Measurements from ENCODE around the gene BTNL9. TPM values are rescaled to one million over a fixed set of nuclear protein-coding genes. Genes with fewer than 3 reads are reported as not detected.

BTNL9 gene
- total RNA-seq, 3 donors from 2014 or later = 1.2 to 12.7 (median 3.2) TPM

DNA sequence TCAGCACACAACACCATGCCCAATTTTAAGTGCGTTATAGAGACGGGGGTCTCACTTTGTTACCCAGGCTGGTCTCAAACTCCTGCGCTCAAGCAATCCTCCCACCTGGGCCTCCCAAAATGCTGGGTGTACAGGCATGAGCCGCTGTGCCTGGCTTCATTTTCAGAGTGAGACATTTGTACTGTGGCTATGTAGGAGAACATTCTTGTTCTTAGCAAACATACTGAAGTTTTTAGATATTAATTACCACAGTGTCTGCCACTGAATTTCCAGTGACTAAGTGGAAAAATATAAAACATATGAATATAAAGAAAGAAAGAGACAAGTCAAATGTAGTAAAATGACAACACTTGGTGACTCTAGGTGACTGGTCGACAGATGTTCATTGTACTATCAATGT lies 20.9 kb downstream of the BTNL9 start:
- Histone ChIP-seq H3K4me3 (no peak overlapping the region), H3K4me1 (ENCODE audit: low read depth) (no peaks in the 10 kb centered on the region), H3K9me3 (no peaks in the 10 kb centered on the region), H3K36me3 (ENCODE audit: low read depth) (no peaks in the 10 kb centered on the region)
- DNase-seq = no peak
- ATAC-seq = no peak
- intact Hi-C loops (cut with DNase I, micrococcal nuclease) = no loop called here
- TF ChIP-seq, protein P1, sequence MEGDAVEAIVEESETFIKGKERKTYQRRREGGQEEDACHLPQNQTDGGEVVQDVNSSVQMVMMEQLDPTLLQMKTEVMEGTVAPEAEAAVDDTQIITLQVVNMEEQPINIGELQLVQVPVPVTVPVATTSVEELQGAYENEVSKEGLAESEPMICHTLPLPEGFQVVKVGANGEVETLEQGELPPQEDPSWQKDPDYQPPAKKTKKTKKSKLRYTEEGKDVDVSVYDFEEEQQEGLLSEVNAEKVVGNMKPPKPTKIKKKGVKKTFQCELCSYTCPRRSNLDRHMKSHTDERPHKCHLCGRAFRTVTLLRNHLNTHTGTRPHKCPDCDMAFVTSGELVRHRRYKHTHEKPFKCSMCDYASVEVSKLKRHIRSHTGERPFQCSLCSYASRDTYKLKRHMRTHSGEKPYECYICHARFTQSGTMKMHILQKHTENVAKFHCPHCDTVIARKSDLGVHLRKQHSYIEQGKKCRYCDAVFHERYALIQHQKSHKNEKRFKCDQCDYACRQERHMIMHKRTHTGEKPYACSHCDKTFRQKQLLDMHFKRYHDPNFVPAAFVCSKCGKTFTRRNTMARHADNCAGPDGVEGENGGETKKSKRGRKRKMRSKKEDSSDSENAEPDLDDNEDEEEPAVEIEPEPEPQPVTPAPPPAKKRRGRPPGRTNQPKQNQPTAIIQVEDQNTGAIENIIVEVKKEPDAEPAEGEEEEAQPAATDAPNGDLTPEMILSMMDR (IDR thresholded peaks at IDR 0.05) = no peak

DNA sequence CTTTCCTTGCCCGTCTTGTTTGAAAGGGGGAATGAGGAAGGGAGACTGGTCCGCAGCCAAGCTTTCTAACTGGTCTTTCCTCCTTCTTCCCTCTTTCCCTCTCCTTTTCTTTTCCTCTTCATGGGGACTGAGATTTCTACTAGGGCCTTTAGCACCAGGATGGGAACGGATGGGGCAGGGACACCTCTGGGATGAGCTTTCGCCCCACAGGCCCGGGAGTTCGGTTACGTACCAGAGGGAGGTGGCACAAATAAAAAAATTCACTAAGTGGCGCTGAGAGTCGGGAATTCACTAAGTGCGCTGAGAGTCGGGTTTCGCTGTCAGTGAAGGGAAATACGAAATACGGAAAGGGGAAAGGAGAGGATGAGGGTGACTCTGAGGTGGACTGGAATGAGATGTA lies 21.6 kb downstream of the BTNL9 start:
- intact Hi-C loops (cut with DNase I, micrococcal nuclease) = no loop called here
- ATAC-seq (no peak), DNase-seq (no peak)
- H3K36me3 ChIP-seq (ENCODE audit: low read depth) = no peaks in the 10 kb centered on the region
- no peak overlapping the region for H3K4me3 ChIP-seq
- TF ChIP-seq, protein P1 (IDR thresholded peaks at IDR 0.05) = no peak
- H3K9me3 ChIP-seq = no peaks in the 10 kb centered on the region
- no peaks in the 10 kb centered on the region for H3K4me1 ChIP-seq (ENCODE audit: low read depth)

DNA sequence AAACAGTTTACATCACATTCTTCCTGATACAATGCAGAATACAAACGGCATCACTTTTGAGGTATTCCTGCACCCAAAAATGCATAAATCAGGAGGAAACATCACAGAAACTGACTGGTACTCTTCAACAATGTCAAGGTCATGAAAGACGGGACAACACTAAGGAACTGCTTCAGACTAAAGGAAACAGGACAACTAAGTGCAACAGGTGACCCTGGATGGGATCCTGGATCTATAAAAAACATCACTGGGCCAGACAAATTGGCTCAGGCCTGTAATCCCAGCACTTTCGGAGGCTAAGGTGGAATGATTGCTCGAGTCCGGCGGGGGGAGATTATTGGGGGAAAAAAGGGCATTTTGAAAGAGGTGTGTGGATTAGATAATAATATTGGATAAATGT lies 22.6 kb downstream of the BTNL9 start:
- TF ChIP-seq, protein P1 (IDR thresholded peaks at IDR 0.05) = no peak
- DNase-seq = no peak
- no peaks in the 10 kb centered on the region for H3K9me3 ChIP-seq
- no peaks in the 10 kb centered on the region for H3K4me1 ChIP-seq (ENCODE audit: low read depth)
- intact Hi-C loops (cut with DNase I, micrococcal nuclease) = no loop called here
- no peak overlapping the region for H3K4me3 ChIP-seq
- no peaks in the 10 kb centered on the region for H3K36me3 ChIP-seq (ENCODE audit: low read depth)
- ATAC-seq = no peak

DNA sequence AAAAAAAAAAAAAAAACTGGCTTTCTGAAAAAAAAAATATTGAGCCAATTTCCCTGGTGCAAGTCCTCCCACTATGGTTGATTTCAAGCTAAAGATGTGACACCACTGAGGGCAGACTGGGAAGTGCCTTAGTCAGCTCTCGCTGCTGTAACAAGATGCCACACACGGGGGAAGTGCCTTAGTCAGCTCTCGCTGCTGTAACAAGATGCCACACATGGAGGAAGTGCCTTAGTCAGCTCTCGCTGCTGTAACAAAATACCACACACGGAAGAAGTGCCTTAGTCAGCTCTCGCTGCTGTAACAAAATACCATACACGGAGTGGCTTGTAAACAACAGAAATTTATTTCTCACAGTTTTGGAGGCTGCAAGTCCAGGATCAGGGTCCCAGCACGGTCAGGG lies 23.4 kb downstream of the BTNL9 start:
- TF ChIP-seq, protein P1 (IDR thresholded peaks at IDR 0.05) = no peak
- Histone ChIP-seq H3K4me3 (no peak overlapping the region), H3K36me3 (ENCODE audit: low read depth) (no peaks in the 10 kb centered on the region), H3K4me1 (ENCODE audit: low read depth) (no peaks in the 10 kb centered on the region), H3K9me3 (no peaks in the 10 kb centered on the region)
- intact Hi-C loops (cut with DNase I, micrococcal nuclease) = no loop called here
- DNase-seq (no peak), ATAC-seq (no peak)

DNA sequence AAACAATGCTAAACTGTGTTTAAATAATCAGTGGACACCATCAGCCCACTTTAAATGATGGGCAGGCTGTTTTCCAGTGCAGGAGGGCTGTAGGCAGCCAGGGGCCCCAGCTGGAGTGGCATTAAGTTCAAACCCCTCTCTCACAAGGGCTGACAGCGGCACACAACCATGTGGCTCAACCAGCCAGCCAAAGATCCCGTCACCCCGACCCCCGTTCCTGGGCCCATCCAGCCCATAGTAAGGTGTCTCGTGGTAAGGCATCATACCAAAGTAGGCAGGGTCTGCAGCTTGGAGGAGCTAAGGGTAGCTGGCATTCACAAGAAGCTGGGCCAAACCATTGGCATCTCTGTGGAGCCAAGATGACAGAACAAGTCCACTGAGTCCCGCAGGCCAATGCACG lies 24.9 kb downstream of the BTNL9 start:
- Histone ChIP-seq H3K9me3 (no peaks in the 10 kb centered on the region), H3K4me1 (ENCODE audit: low read depth) (no peaks in the 10 kb centered on the region), H3K4me3 (no peak overlapping the region), H3K36me3 (ENCODE audit: low read depth) (no peaks in the 10 kb centered on the region)
- TF ChIP-seq, protein P1 (IDR thresholded peaks at IDR 0.05) = no peak
- intact Hi-C loops (cut with DNase I, micrococcal nuclease) = no loop called here
- DNase-seq (no peak), ATAC-seq (no peak)

All from mucosa of descending colon (tissue), 3 donors.